ENCODE measurements around the gene NARS2.

The NARS2 gene

GRCh38 chr11:78400116-78400515, 174.5 kb downstream of the NARS2 start:
- TF ChIP-seq CTCF (IDR thresholded peaks at IDR 0.05; ENCODE audit: low read depth, low read length), result no peak
- H3K4me3 ChIP-seq (ENCODE audit: low read depth, low read length), result no peak overlapping the region

- no peak overlapping the region for H3K4me3 ChIP-seq (ENCODE audit: low read depth, low read length)
- TF ChIP-seq CTCF (IDR thresholded peaks at IDR 0.05; ENCODE audit: low read depth, low read length), result no peak
Observed at GRCh38 chr11:78399136-78399535, 175.5 kb downstream of the NARS2 start.

GRCh38 chr11:78398715-78399114, 175.9 kb downstream of the NARS2 start:
- TF ChIP-seq CTCF (IDR thresholded peaks at IDR 0.05; ENCODE audit: low read depth, low read length), result no peak
- no peak overlapping the region for H3K4me3 ChIP-seq (ENCODE audit: low read depth, low read length)

GRCh38 chr11:78397398-78397797, 177.3 kb downstream of the NARS2 start:
- no peak overlapping the region for H3K4me3 ChIP-seq (ENCODE audit: low read depth, low read length)
- no peak for TF ChIP-seq CTCF (IDR thresholded peaks at IDR 0.05; ENCODE audit: low read depth, low read length)

GRCh38 chr11:78395597-78395996, 179.1 kb downstream of the NARS2 start:
- TF ChIP-seq CTCF (IDR thresholded peaks at IDR 0.05; ENCODE audit: low read depth, low read length), result no peak
- H3K4me3 ChIP-seq (ENCODE audit: low read depth, low read length), result no peak overlapping the region

GRCh38 chr11:78392854-78393253, 181.8 kb downstream of the NARS2 start:
- no peak for TF ChIP-seq CTCF (IDR thresholded peaks at IDR 0.05; ENCODE audit: low read depth, low read length)
- H3K4me3 ChIP-seq (ENCODE audit: low read depth, low read length), result no peak overlapping the region

- no peak overlapping the region for H3K4me3 ChIP-seq (ENCODE audit: low read depth, low read length)
- no peak for TF ChIP-seq CTCF (IDR thresholded peaks at IDR 0.05; ENCODE audit: low read depth, low read length)
Observed at GRCh38 chr11:78391424-78391823, 183.2 kb downstream of the NARS2 start.

Data from WI38 (cell line).